Endothelial cell of umbilical vein (primary cell): ENCODE measurements around the gene REEP1. TPM values are rescaled to one million over a fixed set of nuclear protein-coding genes. Genes with fewer than 3 reads are reported as not detected.

Experiments used
- BruUV-seq: library from RNA; stranded (reverse); fragments of 400-500 nt; replicated peaks from 2 replicates; lab custom pipeline; 2021; lab: Mats Ljungman, UMichigan
- CTCF ChIA-PET: fragments of 300-600, 350-600 bp; sonication (Branson Sonifier 250); formaldehyde crosslinking; loops from one replicate; lab custom pipeline; 2021; ENCODE audit warnings: antibody characterized with exemption, inconsistent platforms; lab: Charles Lee
- POLR2A ChIA-PET: fragments of 300-600, 350-600 bp; sonication (Branson Sonifier 250); formaldehyde crosslinking; loops from one replicate; lab custom pipeline; 2021; ENCODE audit warnings: antibody characterized with exemption, inconsistent platforms; lab: Charles Lee
- DNase-seq: peaks from one replicate; pipeline ENCODE4 v3.0.0-alpha.2; 2011; ENCODE audit warnings: low read depth, low spot score
- FAIRE-seq: peaks from 2 replicates; lab custom pipeline; 2011; peaks lifted over from hg19 to GRCh38; lab: Jason Lieb, UNC
- H2AFZ ChIP-seq: 2 replicates; pipeline ENCODE4 v1.6.0; 2012; ENCODE audit warnings: low read depth, low read length, control low read depth, inconsistent platforms
- H3K27ac ChIP-seq: 2 replicates; pipeline ENCODE4 v1.5.1; 2011; ENCODE audit warnings: low read depth, mild to moderate bottlenecking, control low read depth, low read length, moderate library complexity; ENCODE audit not compliant: insufficient read depth
- H3K27me3 ChIP-seq, 2 experiments: 2 replicates each; pipeline versions ENCODE4 v1.6.0 to v1.6.1; 2011; ENCODE audit warnings: low read length in 2 of 2, mixed read lengths in 1 of 2; ENCODE audit not compliant: control insufficient read depth in 2 of 2, insufficient read depth in 2 of 2
- H3K36me3 ChIP-seq, 2 experiments: 2 replicates in 1 of 2; 3 replicates in 1 of 2; pipeline ENCODE4 v1.5.1; 2011; ENCODE audit warnings: low read length in 2 of 2, mild to moderate bottlenecking in 1 of 2, moderate library complexity in 1 of 2; ENCODE audit not compliant: control insufficient read depth in 2 of 2, insufficient read depth in 2 of 2; ENCODE audit errors: extremely low read depth in 1 of 2
- H3K4me1 ChIP-seq: 3 replicates; pipeline ENCODE4 v1.5.1; 2011; ENCODE audit warnings: mild to moderate bottlenecking, low read length; ENCODE audit not compliant: control insufficient read depth, insufficient read depth; ENCODE audit errors: extremely low read depth
- H3K4me2 ChIP-seq: 2 replicates; pipeline ENCODE4 v1.6.1; 2011; ENCODE audit warnings: low read length, control low read depth, mixed read lengths; ENCODE audit not compliant: insufficient read depth
- H3K4me3 ChIP-seq, 3 experiments: fragments of 200-600 bp in 1 of 3; sonication (generic), shearing (Covaris generic) in 1 of 3; replicated peaks in 1 of 3; 2 replicates each; pipeline ENCODE4 v1.5.1; 2011 to 2016; ENCODE audit warnings: control low read depth in 3 of 3, low read length in 3 of 3, mild to moderate bottlenecking in 2 of 3, inconsistent platforms in 1 of 3, low read depth in 1 of 3, moderate library complexity in 1 of 3; ENCODE audit not compliant: insufficient read depth in 1 of 3
- H3K79me2 ChIP-seq: 2 replicates; pipeline ENCODE4 v1.6.0; 2012; ENCODE audit warnings: low read length, inconsistent platforms; ENCODE audit not compliant: control insufficient read depth, insufficient read depth
- H3K9ac ChIP-seq: replicated peaks from 2 replicates; pipeline ENCODE3; 2011; ENCODE audit warnings: low read length, control low read depth; ENCODE audit not compliant: insufficient read depth; ENCODE audit errors: extremely low read depth
- H3K9me1 ChIP-seq: replicated peaks from 3 replicates; pipeline ENCODE4 v1.6.0; 2011; ENCODE audit warnings: mild to moderate bottlenecking, low read length; ENCODE audit not compliant: control insufficient read depth, insufficient read depth; ENCODE audit errors: extremely low read depth
- H3K9me3 ChIP-seq: replicated peaks from 2 replicates; pipeline ENCODE4 v1.5.1; 2012; ENCODE audit warnings: low read length, inconsistent platforms; ENCODE audit not compliant: control insufficient read depth, insufficient read depth
- H4K20me1 ChIP-seq: replicated peaks from 2 replicates; pipeline ENCODE3; 2011; ENCODE audit warnings: mild to moderate bottlenecking, low read length; ENCODE audit not compliant: control insufficient read depth, insufficient read depth; ENCODE audit errors: extremely low read depth
- CTCF ChIP-seq, 2 donors: IDR thresholded peaks; 1 replicate in 1 of 2; 2 replicates in 1 of 2; pipeline ENCODE4 v1.5.1; 2011; ENCODE audit warnings: low read length in 2 of 2, mild to moderate bottlenecking in 2 of 2, moderate library complexity in 2 of 2, control low read depth in 1 of 2, inconsistent platforms in 1 of 2, low read depth in 1 of 2; ENCODE audit not compliant: insufficient read depth in 1 of 2; ENCODE audit errors: extremely low read depth in 1 of 2
- EZH2 ChIP-seq: IDR thresholded peaks from 2 replicates; pipeline ENCODE4 v1.6.1; 2012; ENCODE audit warnings: borderline replicate concordance, low read depth, mild to moderate bottlenecking, moderate library complexity, low read length, inconsistent platforms; ENCODE audit not compliant: severe bottlenecking
- FOS ChIP-seq: IDR thresholded peaks from 2 replicates; pipeline ENCODE4 v1.6.1; 2011; ENCODE audit warnings: mild to moderate bottlenecking, low read length, moderate library complexity, borderline replicate concordance; ENCODE audit not compliant: insufficient read depth
- GATA2 ChIP-seq: IDR thresholded peaks from 2 replicates; pipeline ENCODE4 v1.7.0; 2011; ENCODE audit warnings: low read depth, mild to moderate bottlenecking, moderate library complexity, mixed read lengths, low read length; ENCODE audit not compliant: insufficient read length, insufficient read depth
- JUN ChIP-seq: IDR thresholded peaks from 2 replicates; pipeline ENCODE4 v1.6.1; 2011; ENCODE audit warnings: borderline replicate concordance, low read depth; ENCODE audit not compliant: insufficient read length, insufficient read depth
- MAX ChIP-seq: IDR thresholded peaks from 2 replicates; pipeline ENCODE4 v1.6.1; 2011; ENCODE audit not compliant: insufficient read depth, insufficient read length
- MYC ChIP-seq: IDR thresholded peaks from one replicate; pipeline ENCODE4 v1.6.1; 2011; ENCODE audit warnings: mild to moderate bottlenecking, low read depth, low read length
- POLR2A ChIP-seq: IDR thresholded peaks from 2 replicates; pipeline ENCODE4 v1.6.1; 2012; ENCODE audit warnings: low read depth, mild to moderate bottlenecking, control low read depth, low read length
- POLR2AphosphoS5 ChIP-seq: IDR thresholded peaks from 2 replicates; pipeline ENCODE4 v1.6.1; 2012; ENCODE audit warnings: low read depth, mild to moderate bottlenecking, control low read depth, low read length, moderate library complexity; ENCODE audit not compliant: insufficient read depth
- dilution Hi-C: fragments of 300-500 bp; cut with MboI; formaldehyde crosslinking; loops from one replicate; pipeline ENCODE4 v1.15.0; 2019; ENCODE audit warnings: low sequenced_read_pairs; ENCODE audit not compliant: extremely low pct_ligation_motif_present
- intact Hi-C: fragments of 100-400 bp; cut with micrococcal nuclease; formaldehyde crosslinking; loops from one replicate; pipeline ENCODE4 v1.10.0; 2022
- polyA plus RNA-seq, 4 experiments: library from polyadenylated mRNA; depleted of rRNA in 3 of 4; stranded (reverse) in 3 of 4; unstranded in 1 of 4; fragments of >200 nt; gene quantifications; 2 replicates each; pipeline versions ENCODE4 v1.2.1 to v1.2.3, GENCODE V29; 2011 to 2012; ENCODE audit warnings: missing spikeins in 1 of 4
- total RNA-seq: library from RNA; stranded (reverse); gene quantifications from 2 replicates; pipeline ENCODE4 v1.2.3, GENCODE V29; 2021

Gene REEP1
- total and polyA plus RNA-seq, 2 donors (not counting 3 experiments of a cell fraction or from before 2014, with no cell fraction given): 0.11 to 0.53 TPM

DNA sequence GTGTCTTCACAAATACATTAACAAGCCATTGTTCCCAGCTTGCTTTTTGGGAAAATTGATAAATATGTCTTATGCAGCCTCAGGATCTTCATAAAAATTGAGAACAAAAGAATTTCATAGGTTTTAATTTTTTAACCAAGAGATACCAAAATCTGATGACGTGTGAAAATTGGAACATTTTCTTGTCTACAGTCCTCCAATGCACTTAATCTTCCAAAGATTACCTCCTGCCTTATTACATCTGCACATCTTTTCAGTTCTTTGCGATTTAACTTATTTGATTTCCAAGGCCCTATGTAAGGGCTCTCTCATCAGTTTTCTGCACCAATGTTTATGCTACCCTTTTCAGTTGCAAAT, 135.1 kb downstream of the REEP1 start:
- Histone ChIP-seq H3K9ac (no peak overlapping the region), H3K4me1 (peaks cover 11% of the 10 kb centered on the region), H2AFZ (no peak overlapping the region), H3K27ac (no peak overlapping the region), H4K20me1 (no peaks in the 10 kb centered on the region), H3K27me3 (no peaks in the 10 kb centered on the region), H3K9me3 (no peaks in the 10 kb centered on the region), H3K4me2 (no peak overlapping the region), H3K4me3 (no peak overlapping the region), H3K36me3 (peaks cover 3 to 4% of the 10 kb centered on the region in 2 experiments), H3K79me2 (peaks cover 48% of the 10 kb centered on the region), H3K9me1 (no peaks in the 10 kb centered on the region)
- TF ChIP-seq JUN: no peak
- no peak for TF ChIP-seq POLR2A
- no peak for TF ChIP-seq CTCF (IDR thresholded peaks at IDR 0.05; ENCODE audit: extremely low read depth in 1 of 2, insufficient read depth in 1 of 2, low read depth in 1 of 2, low read length in 2 of 2)
- no peak for TF ChIP-seq POLR2AphosphoS5
- no peak for TF ChIP-seq FOS
- no peak for TF ChIP-seq GATA2
- no peak for TF ChIP-seq EZH2
- TF ChIP-seq MAX: no peak
- TF ChIP-seq MYC: no peak
- CTCF ChIA-PET: interaction anchor here (1.2 to 1.3 kb wide), 2 partner anchors 12 to 18 kb away, joined by 3 to 4 read pairs; no protein-coding TSS in a partner anchor
- FAIRE-seq: no peak
- POLR2A ChIA-PET: no interaction called here
- intact Hi-C loops (no loop called here), dilution Hi-C loops (no loop called here)
- no peak for DNase-seq
- no TSS peak for BruUV-seq
